NT2/D1 (cell line): ENCODE results near the gene NUDT12.

Source experiments
- DNase-seq: peaks from one replicate; pipeline ENCODE4 v3.0.0-alpha.2; 2011; ENCODE audit warnings: low read depth, low spot score
- H3K27me3 ChIP-seq: 2 replicates; pipeline ENCODE4 v1.6.0; 2011; ENCODE audit warnings: mild to moderate bottlenecking; ENCODE audit not compliant: insufficient read length, insufficient read depth
- H3K36me3 ChIP-seq: 2 replicates; pipeline ENCODE4 v1.6.1; 2011; ENCODE audit warnings: mild to moderate bottlenecking, low read length, mixed read lengths; ENCODE audit not compliant: insufficient read depth, insufficient read length
- H3K4me1 ChIP-seq: 2 replicates; pipeline ENCODE4 v1.5.1; 2011; ENCODE audit not compliant: insufficient read depth, insufficient read length
- H3K4me3 ChIP-seq: 2 replicates; pipeline ENCODE4 v1.5.1; 2011; ENCODE audit warnings: low read depth; ENCODE audit not compliant: insufficient read length
- H3K9ac ChIP-seq: 2 replicates; pipeline ENCODE4 v1.6.0; 2011; ENCODE audit warnings: low read depth; ENCODE audit not compliant: insufficient read length
- H3K9me3 ChIP-seq: 2 replicates; pipeline ENCODE4 v1.5.1; 2011; ENCODE audit warnings: mild to moderate bottlenecking, low read length; ENCODE audit not compliant: insufficient read depth
- SUZ12 ChIP-seq: IDR thresholded peaks from 2 replicates; pipeline ENCODE4 v1.6.1; 2011; ENCODE audit not compliant: insufficient read length, insufficient read depth; ENCODE audit errors: extremely low read depth
- YY1 ChIP-seq: IDR thresholded peaks from 2 replicates; pipeline ENCODE4 v1.6.1; 2011; ENCODE audit not compliant: insufficient read length, insufficient read depth
- ZNF274 ChIP-seq: IDR thresholded peaks from 2 replicates; pipeline ENCODE4 v1.6.1; 2011; ENCODE audit warnings: mild to moderate bottlenecking, low read depth, low read length

NUDT12 gene

DNA sequence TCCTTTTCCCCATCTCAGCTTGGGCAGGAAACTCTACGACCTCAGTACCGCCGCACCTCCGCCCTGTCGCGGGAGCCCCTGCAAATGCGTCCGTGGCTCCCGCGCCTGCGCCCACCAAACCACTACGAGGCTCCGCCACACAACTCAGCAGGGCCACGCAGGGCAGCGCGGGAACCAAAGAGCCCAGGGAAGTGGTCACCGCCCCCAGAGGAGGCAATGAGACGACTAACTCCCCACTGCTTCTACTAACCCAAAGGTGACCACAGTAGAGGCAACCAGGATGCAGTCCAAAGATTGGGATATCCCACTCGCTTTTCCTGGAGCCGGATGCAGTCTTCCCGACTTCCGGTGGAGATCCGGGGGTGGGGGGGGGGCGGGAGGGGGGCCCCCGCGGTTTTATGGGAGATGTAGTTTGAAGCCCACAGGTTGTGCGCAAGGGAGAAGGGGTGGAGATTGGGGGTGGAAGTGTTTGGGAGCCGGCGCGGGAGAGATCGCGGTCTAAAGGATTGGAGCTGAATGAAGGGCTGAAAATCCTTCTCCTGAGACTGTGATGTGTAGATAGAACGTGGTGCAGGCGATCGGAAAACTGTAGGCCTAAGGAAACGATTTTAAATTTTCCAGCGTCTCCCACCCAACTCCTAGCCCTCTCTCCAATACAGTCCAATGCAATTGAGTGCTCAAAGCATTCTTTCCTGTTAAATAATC is at the start of gene NUDT12:
Gene NUDT12, minus strand, starts transcription at position 337 of the 705 bp plus-strand sequence. CDS start 2,541 bp downstream, outside the sequence.
- peak; percentile 43 for DNase-seq
- H3K36me3 ChIP-seq = peaks cover 13% of the 10 kb centered on the region
- no peaks in the 10 kb centered on the region for H3K27me3 ChIP-seq
- H3K9ac ChIP-seq = peak within 1 kb of the TSS; percentile 92
- TF ChIP-seq SUZ12 = no peak
- no peak for TF ChIP-seq YY1
- TF ChIP-seq ZNF274 = no peak
- H3K9me3 ChIP-seq = no peaks in the 10 kb centered on the region
- H3K4me1 ChIP-seq = no peaks in the 10 kb centered on the region
- H3K4me3 ChIP-seq = peak within 1 kb of the TSS; percentile 82

DNA sequence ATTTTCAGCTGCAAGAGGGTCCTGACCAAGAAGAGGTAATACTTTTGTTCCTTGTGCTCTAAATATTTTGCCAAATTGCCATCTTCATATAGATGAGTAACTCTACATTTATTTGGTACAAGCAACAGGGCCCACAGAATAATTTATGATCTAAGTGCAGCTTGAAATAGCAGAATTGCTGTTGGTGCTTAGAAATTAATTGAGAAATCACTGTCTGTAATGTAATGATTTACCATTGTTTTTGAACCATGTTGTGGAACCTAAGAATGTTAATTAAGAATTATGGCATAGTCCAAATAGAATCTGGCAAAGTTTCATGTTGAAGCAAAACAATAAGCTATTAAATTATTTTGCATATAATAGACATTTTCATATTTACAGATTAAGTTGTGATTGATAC is 44.8 kb upstream of the NUDT12 start:
- no peak for DNase-seq
- H3K36me3 ChIP-seq = no peaks in the 10 kb centered on the region
- no peaks in the 10 kb centered on the region for H3K4me1 ChIP-seq
- H3K4me3 ChIP-seq = no peak overlapping the region
- no peaks in the 10 kb centered on the region for H3K27me3 ChIP-seq
- no peak for TF ChIP-seq SUZ12
- no peak for TF ChIP-seq ZNF274
- no peak for TF ChIP-seq YY1
- H3K9me3 ChIP-seq = no peaks in the 10 kb centered on the region
- no peak overlapping the region for H3K9ac ChIP-seq

GRCh38 chr5:103605277-103605676 is 42.7 kb upstream of the NUDT12 start:
- H3K9ac ChIP-seq = no peak overlapping the region

DNA sequence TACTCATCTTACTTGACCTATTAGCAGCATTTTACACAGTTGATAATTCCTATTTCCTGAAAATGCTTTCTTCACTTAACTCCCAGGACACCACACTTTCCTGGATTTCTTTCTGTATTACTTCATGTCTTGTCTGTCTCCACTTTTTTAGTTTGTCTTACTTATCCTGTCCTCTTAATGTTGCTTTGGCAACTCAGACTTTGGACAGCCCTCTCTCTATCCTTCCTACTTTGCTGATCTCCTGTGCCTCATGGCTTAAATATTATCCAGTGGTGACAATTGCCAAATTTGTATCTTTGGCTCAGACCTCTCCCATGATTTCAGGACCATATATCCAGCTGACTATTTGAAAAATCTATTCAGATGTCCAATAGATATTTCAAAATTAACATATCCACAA is 39.8 kb upstream of the NUDT12 start:
- H3K27me3 ChIP-seq = no peaks in the 10 kb centered on the region
- H3K4me3 ChIP-seq = no peak overlapping the region
- DNase-seq = no peak
- no peaks in the 10 kb centered on the region for H3K36me3 ChIP-seq
- no peak overlapping the region for H3K9ac ChIP-seq
- no peak for TF ChIP-seq YY1
- TF ChIP-seq SUZ12 = no peak
- TF ChIP-seq ZNF274 = no peak
- no peaks in the 10 kb centered on the region for H3K9me3 ChIP-seq
- no peaks in the 10 kb centered on the region for H3K4me1 ChIP-seq

More at GRCh38 chr5:103605277-103605676, 42.7 kb upstream of the NUDT12 start:
- Histone ChIP-seq H3K9me3 (no peaks in the 10 kb centered on the region), H3K4me3 (no peak overlapping the region), H3K27me3 (no peaks in the 10 kb centered on the region), H3K36me3 (no peaks in the 10 kb centered on the region), H3K4me1 (no peaks in the 10 kb centered on the region)
- DNase-seq = no peak
- TF ChIP-seq SUZ12 (no peak), YY1 (no peak), ZNF274 (no peak)

DNA sequence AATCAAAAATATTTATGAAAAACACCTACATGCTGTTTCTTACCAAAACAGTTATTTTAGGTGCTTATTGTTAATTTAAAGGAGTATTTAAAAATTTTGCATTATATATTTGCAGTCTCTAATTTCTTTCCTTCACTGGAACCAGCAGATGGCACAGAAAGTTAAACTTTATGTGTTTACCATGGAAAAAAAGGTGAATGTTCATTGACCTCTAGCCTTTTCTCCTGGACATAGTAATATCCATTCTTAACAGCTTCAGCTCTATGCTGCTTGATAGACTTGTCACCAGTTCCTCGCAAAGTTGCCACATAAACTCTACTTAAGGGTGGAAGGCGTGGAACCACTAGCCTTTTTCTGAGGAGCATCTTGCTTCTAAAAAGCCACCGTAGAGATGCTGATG is 38.7 kb upstream of the NUDT12 start:
- DNase-seq = no peak
- no peaks in the 10 kb centered on the region for H3K9me3 ChIP-seq
- H3K4me1 ChIP-seq = no peaks in the 10 kb centered on the region
- TF ChIP-seq SUZ12 = no peak
- TF ChIP-seq YY1 = no peak
- TF ChIP-seq ZNF274 = no peak
- no peak overlapping the region for H3K4me3 ChIP-seq
- H3K27me3 ChIP-seq = no peaks in the 10 kb centered on the region
- H3K9ac ChIP-seq = no peak overlapping the region
- no peaks in the 10 kb centered on the region for H3K36me3 ChIP-seq

GRCh38 chr5:103600086-103600485 is 37.5 kb upstream of the NUDT12 start:
- Histone ChIP-seq H3K27me3 (no peaks in the 10 kb centered on the region), H3K9ac (no peak overlapping the region), H3K4me1 (no peaks in the 10 kb centered on the region), H3K36me3 (no peaks in the 10 kb centered on the region), H3K4me3 (no peak overlapping the region), H3K9me3 (no peaks in the 10 kb centered on the region)
- no peak for DNase-seq
- TF ChIP-seq ZNF274 (no peak), SUZ12 (no peak), YY1 (no peak)

DNA sequence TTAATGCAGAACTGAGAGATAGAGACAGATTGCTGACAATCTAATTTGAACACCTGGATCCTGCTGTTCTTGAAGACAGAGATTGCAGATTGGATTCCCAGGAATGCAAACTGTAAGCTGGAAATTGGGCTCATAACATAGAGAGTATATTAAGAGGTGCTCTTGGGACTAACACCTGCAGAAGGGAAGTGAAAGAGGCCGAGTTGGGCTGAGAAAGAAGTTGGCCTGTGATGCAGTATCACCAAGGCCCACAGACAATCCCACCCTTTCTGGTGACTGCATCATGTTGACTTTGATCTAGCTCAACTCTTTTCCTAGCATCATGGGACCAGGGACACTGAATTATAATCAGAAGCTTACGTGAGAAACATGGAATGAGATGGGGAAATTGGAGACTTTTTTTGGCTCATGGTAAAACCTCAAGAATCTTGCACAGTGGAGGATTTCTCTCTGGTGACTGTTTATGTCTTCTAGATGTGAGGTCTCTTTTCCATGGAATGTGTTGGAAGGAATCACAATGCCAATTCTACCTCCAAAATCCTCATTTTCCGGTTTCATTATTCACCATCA is 36.5 kb upstream of the NUDT12 start:
- TF ChIP-seq ZNF274 = no peak
- TF ChIP-seq SUZ12 = no peak
- TF ChIP-seq YY1 = no peak
- Histone ChIP-seq H3K9me3 (no peaks in the 10 kb centered on the region), H3K9ac (no peak overlapping the region), H3K36me3 (no peaks in the 10 kb centered on the region), H3K4me3 (no peak overlapping the region), H3K4me1 (no peaks in the 10 kb centered on the region), H3K27me3 (no peaks in the 10 kb centered on the region)
- no peak for DNase-seq
